HG03095 (cell line): Measurements from ENCODE around the gene DOCK2.

Source experiments
- ATAC-seq: cut with Tn5 transposase; IDR thresholded peaks from one replicate; pipeline ENCODE4 v1.9.1; 2021; ENCODE audit warnings: moderate library complexity; ENCODE audit not compliant: unreplicated experiment

The DOCK2 gene

DNA sequence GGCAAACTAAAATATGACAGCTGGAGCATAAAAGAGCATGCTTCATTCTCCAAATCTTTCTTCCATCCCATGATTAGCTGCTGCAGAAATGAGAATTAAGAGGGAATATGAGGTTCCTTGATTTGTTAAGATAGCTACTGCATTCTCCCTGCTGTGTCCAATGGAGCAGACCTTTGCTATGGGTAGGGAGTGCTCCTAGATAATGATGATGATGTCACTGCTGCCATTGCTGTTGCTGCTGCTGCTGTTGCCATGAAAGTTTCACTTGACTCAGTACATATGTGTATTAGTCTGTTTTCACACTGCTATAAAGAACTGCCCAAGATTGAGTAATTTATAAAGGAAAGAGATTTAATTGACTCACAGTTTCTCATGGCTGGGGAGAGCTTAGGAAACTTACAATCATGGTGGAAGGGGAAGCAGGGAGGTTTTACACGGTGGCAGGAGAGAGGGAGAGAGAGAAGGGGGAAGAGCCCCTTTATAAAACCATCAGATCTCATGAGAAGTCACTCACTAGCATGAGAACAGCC lies 214.3 kb downstream of the DOCK2 start:
- ATAC-seq, result no peak

DNA sequence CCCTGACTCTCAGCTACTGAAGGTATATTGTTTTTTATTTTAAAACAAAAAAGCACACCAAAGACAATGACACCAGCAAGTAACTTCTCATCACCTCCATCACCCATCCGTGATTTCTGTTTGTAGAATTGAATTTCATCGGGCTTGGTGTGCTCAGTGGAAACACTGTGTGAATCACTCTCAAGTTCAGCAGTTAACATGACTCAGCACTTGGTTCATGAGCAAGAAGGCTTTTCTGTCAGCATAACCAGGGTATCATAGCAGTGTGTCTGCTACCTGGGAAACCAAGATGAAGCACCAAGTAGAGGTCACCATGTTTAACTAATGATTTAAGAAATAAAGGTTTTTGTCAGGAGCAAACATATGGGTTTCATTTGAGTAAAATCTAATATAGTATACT lies 219.5 kb downstream of the DOCK2 start:
- no peak for ATAC-seq

DNA sequence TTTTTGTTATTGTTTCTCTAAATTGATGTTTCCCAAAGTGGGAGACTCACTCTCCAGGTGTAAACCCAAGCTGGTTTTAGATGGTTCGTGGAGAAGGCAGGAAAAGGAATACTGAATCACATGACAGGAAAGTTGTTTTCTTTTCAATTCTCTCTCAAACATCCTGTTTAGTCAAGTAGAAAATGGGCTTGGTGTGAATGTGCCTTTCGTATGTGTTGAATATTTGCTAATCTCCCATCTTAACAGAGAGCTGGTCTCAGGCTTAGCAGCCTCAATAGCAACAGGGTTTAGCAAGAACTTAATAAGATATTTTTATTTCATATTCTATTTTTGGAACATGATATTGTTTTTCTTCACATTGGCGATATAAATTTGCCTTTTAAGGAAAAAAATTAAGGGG lies 223.5 kb downstream of the DOCK2 start:
- no peak for ATAC-seq

DNA sequence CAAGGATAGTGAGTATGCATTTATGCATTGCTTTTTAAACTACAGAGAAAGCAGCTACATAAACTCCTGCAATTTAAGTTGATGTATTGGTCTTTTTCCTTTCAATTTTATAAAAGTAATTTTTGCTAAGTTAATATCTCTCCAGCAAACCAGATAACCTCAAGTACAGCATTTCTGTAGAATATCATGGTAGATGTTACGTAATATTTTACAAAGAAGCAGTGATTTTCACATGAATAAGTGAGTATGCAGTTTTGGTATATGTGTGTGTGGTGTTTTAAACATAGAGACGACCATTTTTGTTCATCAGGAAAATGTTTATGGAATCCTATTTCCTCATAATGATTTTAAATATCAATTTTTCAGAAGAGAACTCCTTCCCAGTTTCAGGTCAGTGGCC lies 224.4 kb downstream of the DOCK2 start:
- ATAC-seq, result no peak

DNA sequence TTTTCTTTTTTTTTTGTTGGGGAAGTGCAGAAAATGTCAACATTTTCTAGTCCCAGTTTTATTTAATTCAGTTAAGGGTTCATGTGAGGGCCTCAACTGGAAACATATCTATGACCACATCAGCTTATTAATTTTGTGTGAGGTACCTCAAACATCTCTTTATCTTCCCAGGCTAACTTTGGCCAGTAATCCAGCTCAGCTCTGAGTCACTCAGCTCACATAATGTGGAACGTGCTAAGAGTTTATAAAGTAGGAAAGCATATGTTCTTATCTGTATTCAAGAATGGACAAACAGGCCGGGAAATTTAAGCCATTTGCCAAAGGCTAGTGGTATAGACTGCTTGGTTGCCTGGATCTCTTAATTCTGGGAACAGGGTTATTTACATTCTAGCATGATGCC lies 224.9 kb downstream of the DOCK2 start:
- ATAC-seq, result no peak

DNA sequence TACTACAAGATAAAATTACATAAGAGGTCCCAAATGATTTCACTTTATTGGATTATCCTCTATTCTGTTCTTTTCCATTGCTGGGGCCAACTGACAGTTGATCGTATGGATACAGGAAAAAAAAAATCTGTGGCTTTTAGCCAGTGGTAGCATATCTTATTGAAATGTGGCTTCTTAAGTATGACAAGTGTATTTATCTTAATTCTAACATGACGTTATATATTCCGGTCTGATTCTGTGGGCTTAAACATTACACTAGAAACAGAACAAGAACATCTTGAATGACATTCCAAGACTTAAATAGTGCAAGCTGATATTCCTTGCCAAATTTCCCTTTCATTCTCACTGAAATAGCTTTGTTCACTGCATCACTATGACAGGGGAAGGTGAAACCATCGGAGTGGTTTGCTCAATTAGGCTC lies 225.3 kb downstream of the DOCK2 start:
- no peak for ATAC-seq

DNA sequence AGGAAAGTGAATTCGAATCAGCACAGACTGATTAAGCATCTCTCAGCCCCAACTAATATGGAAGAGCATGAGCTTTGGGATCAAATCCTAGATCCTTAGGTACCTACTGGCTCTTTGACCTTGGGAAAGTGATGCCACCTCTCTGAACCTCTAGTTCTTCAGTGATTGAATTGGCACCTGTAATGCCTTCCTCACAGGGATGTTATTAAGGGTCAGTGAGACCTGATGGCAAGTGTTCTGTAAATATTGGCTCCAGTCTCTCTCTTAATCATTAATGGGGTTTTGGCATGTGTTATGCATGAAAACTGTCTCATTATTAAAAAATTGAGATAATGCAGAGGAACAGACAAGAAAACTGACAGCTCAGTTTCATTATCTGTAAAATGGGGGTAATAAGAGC lies 227.4 kb downstream of the DOCK2 start:
- no peak for ATAC-seq

DNA sequence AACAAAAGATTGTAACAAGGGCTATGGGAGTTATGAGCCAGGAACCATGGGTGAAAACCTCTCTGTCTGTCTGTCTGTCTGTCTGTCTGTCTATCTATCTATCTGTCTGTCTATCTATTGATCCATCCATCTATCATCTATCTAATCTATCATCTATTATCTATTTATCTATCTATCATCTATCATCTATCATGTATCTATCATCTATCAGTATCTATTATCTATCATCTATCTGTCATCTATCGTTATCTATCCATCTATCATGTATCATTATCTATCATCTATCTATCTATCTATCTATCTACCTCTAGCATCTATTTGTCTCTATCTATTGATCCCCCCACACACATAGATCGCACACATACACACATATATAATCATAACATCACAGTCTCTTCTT lies 230.3 kb downstream of the DOCK2 start:
- ATAC-seq, result no peak

DNA sequence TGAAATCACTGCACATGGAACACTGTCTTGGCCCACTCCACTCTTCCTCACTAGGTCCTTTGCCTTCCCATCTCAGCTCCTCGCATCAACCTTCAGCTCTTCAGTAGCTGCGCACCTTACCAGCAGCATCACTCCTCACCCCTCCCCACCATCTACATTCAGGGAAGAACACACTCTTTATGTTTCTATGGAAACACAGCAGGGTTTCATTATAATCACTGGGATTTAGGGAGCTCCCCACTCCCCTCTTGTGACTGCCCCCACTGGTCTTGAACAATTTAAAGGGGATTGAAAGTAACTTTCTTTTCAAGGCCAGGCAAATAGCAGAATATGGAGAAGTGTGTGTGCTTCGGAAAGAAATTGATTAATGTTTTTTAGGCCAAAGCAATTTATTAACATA lies 232.0 kb downstream of the DOCK2 start:
- ATAC-seq, result no peak

DNA sequence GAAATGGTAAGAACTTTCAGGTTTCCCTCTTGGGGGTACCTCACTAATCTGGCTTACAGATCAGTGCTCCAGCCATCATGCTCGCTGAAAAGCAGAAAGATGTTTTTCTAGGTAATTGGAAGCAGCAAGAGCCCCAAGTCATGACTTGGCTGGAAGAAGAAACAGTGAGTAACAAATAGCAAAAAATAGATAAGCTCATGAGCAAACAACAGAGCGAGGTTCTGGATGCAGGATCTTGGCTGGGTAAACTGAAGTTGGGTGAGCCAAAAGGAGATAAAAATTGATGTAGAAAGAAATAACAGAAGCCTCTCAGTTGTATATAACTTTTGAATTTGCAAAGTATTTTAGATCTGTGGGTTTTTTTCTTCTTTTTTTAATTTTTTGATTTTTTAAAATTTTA lies 233.1 kb downstream of the DOCK2 start:
- no peak for ATAC-seq

DNA sequence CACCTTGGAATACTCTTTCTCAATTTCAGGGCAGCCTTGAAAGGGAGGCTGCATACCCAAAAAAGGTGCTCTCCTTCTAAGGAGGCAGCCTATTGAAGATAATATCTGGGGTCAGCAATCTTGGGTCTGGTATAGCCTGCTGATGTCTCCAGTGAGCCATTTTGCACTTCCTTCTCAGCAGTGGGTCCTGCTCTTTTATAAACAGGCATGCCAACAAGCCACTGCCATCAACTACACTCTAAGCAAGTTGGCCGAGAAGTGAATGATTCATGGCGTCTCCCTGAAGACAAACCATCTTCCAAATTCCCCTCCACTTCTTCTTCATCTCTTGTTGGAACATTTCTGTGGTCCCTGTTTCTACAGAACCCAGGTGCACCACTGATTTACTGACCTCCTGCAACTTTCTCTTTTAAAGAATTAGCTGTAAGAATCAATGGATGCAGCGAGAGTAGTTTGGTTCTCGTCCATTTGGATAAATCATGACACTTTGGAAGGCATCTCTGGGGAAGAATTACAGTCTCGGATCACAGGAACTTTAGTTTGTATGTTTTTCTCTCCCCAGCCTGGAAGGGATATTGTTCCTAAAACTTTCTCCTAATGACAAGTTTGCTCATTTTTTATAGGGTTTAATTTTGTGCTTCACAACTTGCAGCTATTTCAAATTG lies 234.9 kb downstream of the DOCK2 start:
- no peak for ATAC-seq

DNA sequence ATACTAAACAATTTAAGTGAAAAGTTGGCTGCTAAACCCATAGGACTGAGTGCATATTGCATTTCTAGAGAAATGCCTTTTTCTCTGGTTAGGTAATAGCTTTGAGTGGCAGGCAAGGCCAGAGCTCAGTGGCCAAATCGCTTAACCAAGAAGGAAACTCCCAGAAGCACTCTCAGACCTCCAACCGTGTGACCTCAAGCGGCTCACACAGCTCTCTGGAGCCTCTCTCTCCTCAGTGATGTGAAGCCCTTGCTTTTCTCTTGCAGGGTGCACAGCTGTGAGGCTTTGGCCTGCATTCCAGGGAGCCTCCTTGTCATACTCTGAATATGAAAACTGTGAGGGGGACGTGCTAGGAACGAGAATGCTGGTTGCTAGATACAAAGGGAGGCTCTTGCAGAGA lies 236.6 kb downstream of the DOCK2 start:
- no peak for ATAC-seq

DNA sequence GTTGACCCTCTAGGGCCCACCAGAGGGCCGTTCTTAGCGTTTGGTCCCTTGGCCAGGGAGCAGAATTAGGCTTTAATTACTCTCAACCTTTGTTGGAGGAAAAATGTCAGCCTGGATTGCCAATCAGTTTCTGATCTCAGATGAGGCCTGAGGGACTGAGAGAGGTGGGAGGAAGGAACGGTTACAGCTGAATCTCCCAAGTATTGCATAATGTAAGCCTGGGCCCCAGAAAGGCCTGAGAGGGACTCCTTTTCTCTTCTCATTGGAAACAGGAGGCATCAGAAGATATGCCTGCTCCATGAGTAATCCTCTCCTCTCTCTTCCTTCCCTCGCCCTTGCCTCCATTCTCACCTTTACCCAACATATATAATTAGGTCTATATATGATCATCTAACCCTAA lies 237.5 kb downstream of the DOCK2 start:
- ATAC-seq, result no peak

DNA sequence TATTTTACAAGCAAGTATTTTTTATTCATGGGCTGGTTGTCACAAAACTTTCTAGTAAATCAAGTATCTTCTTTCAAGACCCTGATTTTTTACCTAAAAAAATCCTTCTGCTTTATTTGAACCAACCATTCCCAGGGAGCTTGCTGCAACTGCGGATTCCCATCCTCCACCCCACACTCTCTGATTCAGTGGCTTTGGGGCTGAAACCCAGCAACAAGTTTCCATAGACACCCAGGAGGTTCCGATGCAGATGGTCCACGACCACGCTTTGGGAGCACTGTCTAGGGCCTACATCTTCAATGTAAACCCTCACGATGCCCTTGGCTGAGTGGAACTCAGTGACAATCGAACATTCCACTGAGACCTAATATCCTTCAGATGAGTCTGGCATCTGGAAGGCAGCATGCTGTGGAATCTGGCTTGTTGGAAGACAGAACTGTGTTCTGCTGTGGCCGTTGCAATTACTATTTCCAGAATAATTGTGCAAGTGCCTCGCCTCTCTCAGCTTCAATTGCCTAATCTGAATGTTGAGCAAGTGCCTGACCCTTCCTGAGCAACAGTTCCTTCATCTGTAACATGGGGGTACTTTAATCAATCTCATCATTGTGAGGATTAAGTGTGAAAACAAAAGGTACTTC lies 238.1 kb downstream of the DOCK2 start:
- ATAC-seq, result no peak

DNA sequence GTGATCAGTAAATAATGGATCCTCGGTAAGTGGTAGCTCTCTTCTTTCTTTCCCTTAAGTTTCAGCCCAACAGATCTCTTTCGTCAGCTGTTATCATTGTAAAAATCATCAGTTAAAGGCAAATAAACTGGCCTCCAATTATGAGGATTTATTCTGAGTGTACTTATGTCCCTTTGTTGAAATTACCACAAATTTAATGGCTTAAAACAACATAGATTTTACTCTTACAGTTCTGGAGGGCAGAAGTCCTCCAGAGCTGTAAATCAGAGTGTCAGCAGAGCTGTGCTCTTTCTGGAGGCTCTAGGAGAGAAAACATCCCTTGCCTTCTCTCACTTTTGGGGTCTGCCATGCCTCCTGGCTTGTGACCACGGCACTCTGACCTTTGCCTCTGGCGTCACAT lies 238.7 kb downstream of the DOCK2 start:
- no peak for ATAC-seq

DNA sequence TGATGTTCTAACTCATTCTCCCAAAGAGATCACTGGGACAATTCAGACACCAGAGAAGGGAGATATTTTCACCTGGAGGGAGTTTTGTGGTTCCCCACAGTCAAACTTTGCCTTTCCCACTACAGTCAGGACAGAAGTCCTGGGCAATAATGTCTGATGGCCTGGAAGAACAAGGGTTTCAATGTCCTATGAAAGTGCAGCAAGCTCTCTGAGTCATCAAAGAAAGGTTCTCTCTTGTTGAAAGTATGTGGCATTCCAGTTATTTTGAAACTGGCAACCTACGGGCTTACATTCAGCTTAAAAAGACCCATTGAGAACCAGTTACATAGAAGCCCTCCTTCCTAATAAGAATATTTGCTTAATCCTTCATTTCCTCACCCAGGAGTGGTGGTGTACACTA lies 239.3 kb downstream of the DOCK2 start:
- ATAC-seq, result no peak

DNA sequence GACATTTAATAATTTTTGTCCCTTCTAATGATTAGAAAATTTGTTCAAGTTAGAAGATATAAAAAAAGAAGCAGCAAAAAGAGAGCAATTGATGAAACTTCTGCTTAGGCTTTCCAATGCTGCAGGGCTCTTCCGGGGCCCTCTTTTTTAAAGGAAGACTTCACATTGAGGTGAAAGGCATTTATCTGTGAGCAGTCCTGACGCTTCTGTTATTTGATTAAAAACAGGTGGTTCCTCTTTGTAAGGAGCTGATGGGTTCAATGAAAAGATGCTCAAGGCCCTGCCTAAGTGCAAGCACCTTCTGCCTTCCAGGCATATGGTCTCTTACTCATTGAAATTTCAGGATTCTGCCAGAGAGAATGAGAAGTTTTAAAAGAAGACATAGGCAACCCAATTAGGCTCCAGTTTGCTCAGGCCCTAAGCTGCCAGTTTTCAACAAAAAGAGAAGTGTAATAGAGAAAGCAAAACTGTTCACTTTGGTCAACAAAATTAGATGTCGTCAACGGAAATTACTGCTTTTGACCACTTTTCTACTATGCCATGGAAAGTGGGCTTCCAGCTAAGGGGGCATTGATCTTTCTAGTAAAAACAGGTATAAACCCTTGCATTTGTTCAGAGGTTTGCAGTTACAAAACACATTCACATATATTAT lies 243.1 kb downstream of the DOCK2 start:
- ATAC-seq, result no peak

DNA sequence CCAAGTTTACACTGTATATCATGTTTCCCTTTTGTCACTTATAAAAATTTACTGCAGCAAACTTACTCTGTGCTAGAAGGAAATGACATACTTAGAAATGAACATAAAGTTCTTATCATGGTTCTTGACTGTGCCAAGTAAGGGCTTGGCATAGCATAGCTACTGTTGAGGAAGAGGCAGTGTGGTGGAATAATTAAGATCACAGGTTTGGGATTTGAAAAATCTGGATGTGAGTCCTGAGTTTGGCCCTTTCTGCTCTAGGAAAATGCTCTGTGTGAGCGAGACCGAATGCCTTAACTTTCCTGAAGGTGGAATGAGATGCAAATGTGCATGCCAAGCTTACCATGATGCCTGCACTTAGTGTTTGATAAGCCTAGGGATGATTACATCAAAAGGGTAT lies 243.7 kb downstream of the DOCK2 start:
- no peak for ATAC-seq

DNA sequence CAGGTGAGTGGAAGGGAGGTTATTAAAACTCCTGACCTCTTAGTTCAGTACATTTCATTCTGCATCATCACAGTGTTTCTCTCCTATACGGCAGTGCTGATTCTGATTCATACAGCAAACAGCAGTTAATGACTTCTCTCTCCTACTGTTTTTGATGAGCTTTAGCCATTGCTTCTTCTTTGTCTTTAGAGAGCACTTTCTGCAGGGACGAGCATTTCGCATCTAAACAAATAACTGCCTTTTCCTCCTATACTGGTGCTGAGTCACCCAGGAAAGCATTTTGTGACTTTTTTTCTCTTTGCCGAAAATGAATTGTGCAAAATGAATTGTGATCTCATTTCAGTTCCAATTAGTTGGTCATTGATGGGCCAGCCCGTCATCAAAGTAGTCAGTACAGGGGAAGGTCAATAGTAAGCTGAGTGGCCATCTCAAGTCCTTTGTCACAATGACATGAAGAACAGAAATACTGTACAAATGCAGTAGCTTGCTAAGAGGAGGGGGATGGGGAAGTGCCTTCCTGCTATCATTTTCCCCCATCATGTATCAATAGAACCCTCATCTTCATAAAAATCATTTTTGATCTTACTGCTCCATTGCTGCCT lies 244.7 kb downstream of the DOCK2 start:
- no peak for ATAC-seq

DNA sequence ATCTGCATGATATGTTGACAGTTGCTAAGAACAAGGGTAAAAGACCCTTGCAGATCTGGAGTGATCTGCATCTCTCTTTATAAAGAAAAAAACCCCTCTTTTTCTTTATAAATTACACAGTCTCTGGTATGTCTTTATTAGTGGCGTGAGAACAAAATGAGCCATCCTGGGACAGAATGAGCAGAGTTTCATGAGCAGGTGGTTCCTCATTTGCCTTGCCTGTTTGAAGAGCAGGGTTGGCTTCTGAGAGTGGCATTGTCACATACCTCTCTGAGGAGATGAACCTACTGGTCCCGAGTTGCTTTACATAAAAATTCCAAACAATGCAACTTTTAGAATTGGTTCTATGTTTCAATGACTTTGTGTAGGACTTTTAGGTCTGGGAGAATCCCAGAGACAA lies 249.0 kb downstream of the DOCK2 start:
- no peak for ATAC-seq

DNA sequence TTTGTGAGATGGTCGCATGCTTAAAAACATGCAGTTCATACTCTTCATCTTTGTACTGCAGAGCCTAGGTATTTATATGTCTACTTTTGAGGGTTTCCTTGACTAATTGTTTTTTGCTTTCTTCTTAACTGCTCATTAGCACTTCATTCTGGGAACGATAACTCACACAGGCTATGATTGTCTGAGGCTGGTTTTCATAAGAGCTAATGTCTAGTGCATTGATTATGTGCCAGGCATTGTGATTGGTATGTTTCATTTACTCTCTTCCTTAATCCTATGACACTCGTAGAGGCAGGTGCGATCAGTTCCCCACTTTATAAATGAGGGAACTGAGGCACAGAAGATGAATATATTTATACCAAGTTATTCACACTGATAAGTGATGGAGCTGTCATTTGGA lies 249.6 kb downstream of the DOCK2 start:
- no peak for ATAC-seq

DNA sequence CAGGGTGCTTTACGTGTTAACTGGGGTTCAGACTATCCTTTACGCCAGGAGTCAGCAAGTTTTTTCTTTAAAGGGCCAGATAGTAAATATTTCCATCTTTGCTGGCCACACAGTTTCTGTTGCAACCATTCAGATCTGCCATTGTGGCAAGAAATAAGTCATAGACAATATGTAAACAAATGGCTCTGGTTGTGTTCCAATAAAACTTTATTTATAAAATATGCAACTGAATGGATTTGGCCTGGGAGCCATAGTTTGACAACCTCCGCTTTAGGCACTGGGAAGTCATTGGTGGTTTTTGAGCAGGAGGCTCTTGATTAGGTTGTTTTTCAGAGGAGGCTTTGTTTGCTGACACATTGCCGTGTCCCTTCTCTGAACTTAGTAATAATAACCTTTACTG lies 252.5 kb downstream of the DOCK2 start:
- ATAC-seq, result no peak
